Vagina (tissue), 2 donors: ENCODE results near the gene GALR2. TPM values are rescaled to one million over a fixed set of nuclear protein-coding genes. Genes with fewer than 3 reads are reported as not detected.

Source experiments
- DNase-seq, 2 donors: peaks; one replicate each; pipeline ENCODE4 v3.0.0-alpha.2; 2017; ENCODE audit errors: extremely low spot score in 2 of 2
- H3K27ac ChIP-seq: fragments of 200-600 bp; sonication (generic); one replicate; pipeline ENCODE4 v1.5.1; 2019
- H3K27me3 ChIP-seq: fragments of 200-600 bp; sonication (generic); one replicate; pipeline ENCODE4 v1.5.1; 2019
- H3K36me3 ChIP-seq, 2 donors: fragments of 200-600 bp; sonication (generic); one replicate each; pipeline ENCODE4 v1.5.1; 2017 to 2019
- H3K4me1 ChIP-seq: fragments of 200-600 bp; sonication (generic); one replicate; pipeline ENCODE4 v1.5.1; 2019
- H3K4me3 ChIP-seq, 2 donors: fragments of 200-600 bp; sonication (generic); 1 replicate in 1 of 2; 2 replicates in 1 of 2; pipeline ENCODE4 v1.5.1; 2016 to 2019
- H3K9me3 ChIP-seq: fragments of 200-600 bp; sonication (generic); one replicate; pipeline ENCODE4 v1.5.1; 2019
- CTCF ChIP-seq, 3 experiments: fragments of 450-650 bp in 2 of 3; fragments of 200-600 bp in 1 of 3; sonication (generic) in 1 of 3; IDR thresholded peaks; one replicate each; pipeline ENCODE4 v1.5.1; 2017 to 2019; ENCODE audit warnings: antibody characterized with exemption in 3 of 3, mild to moderate bottlenecking in 2 of 3, moderate library complexity in 2 of 3
- POLR2A ChIP-seq, 2 donors: fragments of 450-650 bp; IDR thresholded peaks; one replicate each; pipeline ENCODE4 v1.6.1; 2017; ENCODE audit warnings: antibody characterized with exemption in 2 of 2, mild to moderate bottlenecking in 2 of 2, moderate library complexity in 2 of 2
- POLR2AphosphoS5 ChIP-seq, 2 donors: sonication (generic); formaldehyde crosslinking; IDR thresholded peaks; one replicate each; pipeline ENCODE4 v1.9.0; 2017; ENCODE audit warnings: antibody characterized with exemption in 2 of 2, mild to moderate bottlenecking in 2 of 2, low read depth in 1 of 2; ENCODE audit not compliant: insufficient read depth in 1 of 2
- intact Hi-C: fragments of 100-400 bp; cut with DNase I; formaldehyde crosslinking; loops from one replicate; pipeline ENCODE4 v1.15.1; 2023
- total RNA-seq: library from RNA; depleted of rRNA; stranded (reverse); fragments of >200 nt; gene quantifications from one replicate; pipeline ENCODE4 v1.2.3, GENCODE V29; 2016

Gene GALR2
- total RNA-seq, 1 donor from 2014 or later = not detected

GRCh38 chr17:76085066-76085730 lies 10.6 kb downstream of the GALR2 start:
- Histone ChIP-seq H3K9me3 (no peaks in the 10 kb centered on the region), H3K4me3 (no peak overlapping the region), H3K27me3 (no peaks in the 10 kb centered on the region), H3K4me1 (peaks cover 6% of the 10 kb centered on the region), H3K27ac (no peak overlapping the region), H3K36me3 (peaks cover 0 to 71% of the 10 kb centered on the region in 2 donors)
- intact Hi-C loops = no loop called here
- TF ChIP-seq CTCF (IDR thresholded peaks at IDR 0.05) (no peak), POLR2AphosphoS5 (IDR thresholded peaks at IDR 0.05; ENCODE audit: insufficient read depth in 1 of 2, low read depth in 1 of 2) (no peak), POLR2A (IDR thresholded peaks at IDR 0.05) (no peak)
- no peak for DNase-seq

- Histone ChIP-seq H3K27ac (no peak overlapping the region), H3K9me3 (no peaks in the 10 kb centered on the region), H3K4me1 (no peaks in the 10 kb centered on the region), H3K4me3 (no peak overlapping the region), H3K36me3 (peaks cover 0 to 77% of the 10 kb centered on the region in 2 donors), H3K27me3 (no peaks in the 10 kb centered on the region)
- DNase-seq = no peak
- intact Hi-C loops = no loop called here
- TF ChIP-seq POLR2A (IDR thresholded peaks at IDR 0.05) (no peak), CTCF (IDR thresholded peaks at IDR 0.05) (no peak), POLR2AphosphoS5 (IDR thresholded peaks at IDR 0.05; ENCODE audit: insufficient read depth in 1 of 2, low read depth in 1 of 2) (no peak)
Observed at GRCh38 chr17:76085731-76086366, 11.3 kb downstream of the GALR2 start.

DNA sequence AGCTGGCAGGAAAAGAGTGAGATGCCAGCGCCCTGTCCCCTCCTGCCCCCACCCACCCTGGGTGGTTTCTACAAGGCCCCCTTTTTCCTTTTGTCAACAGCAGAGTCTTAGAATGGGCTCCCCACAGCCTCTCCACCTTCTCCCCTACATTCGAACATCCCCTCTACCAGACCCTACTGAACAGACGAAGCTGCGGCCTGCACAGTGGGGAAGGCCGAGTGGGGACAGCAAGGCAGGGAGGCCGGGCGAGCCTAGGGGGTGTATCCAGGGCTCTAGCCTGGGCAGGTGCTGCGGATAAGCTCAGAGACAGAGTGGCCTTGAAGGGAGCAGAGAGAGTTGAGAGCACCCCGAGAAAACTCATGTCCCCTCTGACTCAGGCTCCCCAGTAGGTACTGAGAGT lies 11.8 kb downstream of the GALR2 start:
- no peaks in the 10 kb centered on the region for H3K27me3 ChIP-seq
- intact Hi-C loops = no loop called here
- TF ChIP-seq CTCF (IDR thresholded peaks at IDR 0.05) = no peak
- no peak for TF ChIP-seq POLR2AphosphoS5 (IDR thresholded peaks at IDR 0.05; ENCODE audit: insufficient read depth in 1 of 2, low read depth in 1 of 2)
- TF ChIP-seq POLR2A (IDR thresholded peaks at IDR 0.05) = no peak
- DNase-seq = no peak
- no peaks in the 10 kb centered on the region for H3K4me1 ChIP-seq
- H3K9me3 ChIP-seq = no peaks in the 10 kb centered on the region
- peaks cover 0 to 79% of the 10 kb centered on the region in 2 donors for H3K36me3 ChIP-seq
- no peak overlapping the region for H3K4me3 ChIP-seq
- no peak overlapping the region for H3K27ac ChIP-seq

GRCh38 chr17:76087531-76087930 lies 12.9 kb downstream of the GALR2 start:
- no peaks in the 10 kb centered on the region for H3K4me1 ChIP-seq
- peaks cover 0 to 84% of the 10 kb centered on the region in 2 donors for H3K36me3 ChIP-seq
- DNase-seq = no peak
- H3K9me3 ChIP-seq = no peaks in the 10 kb centered on the region
- no peaks in the 10 kb centered on the region for H3K27me3 ChIP-seq
- TF ChIP-seq POLR2A (IDR thresholded peaks at IDR 0.05) = no peak
- TF ChIP-seq POLR2AphosphoS5 (IDR thresholded peaks at IDR 0.05; ENCODE audit: insufficient read depth in 1 of 2, low read depth in 1 of 2) = no peak
- no peak for TF ChIP-seq CTCF (IDR thresholded peaks at IDR 0.05)
- no peak overlapping the region for H3K27ac ChIP-seq
- no peak overlapping the region for H3K4me3 ChIP-seq
- intact Hi-C loops = no loop called here
